Measurements from ENCODE around the gene SLC22A31. TPM values are rescaled to one million over a fixed set of nuclear protein-coding genes. Genes with fewer than 3 reads are reported as not detected.

The SLC22A31 gene
- total RNA-seq, 2 donors from 2014 or later: 0.75 TPM; not detected in 1

DNA sequence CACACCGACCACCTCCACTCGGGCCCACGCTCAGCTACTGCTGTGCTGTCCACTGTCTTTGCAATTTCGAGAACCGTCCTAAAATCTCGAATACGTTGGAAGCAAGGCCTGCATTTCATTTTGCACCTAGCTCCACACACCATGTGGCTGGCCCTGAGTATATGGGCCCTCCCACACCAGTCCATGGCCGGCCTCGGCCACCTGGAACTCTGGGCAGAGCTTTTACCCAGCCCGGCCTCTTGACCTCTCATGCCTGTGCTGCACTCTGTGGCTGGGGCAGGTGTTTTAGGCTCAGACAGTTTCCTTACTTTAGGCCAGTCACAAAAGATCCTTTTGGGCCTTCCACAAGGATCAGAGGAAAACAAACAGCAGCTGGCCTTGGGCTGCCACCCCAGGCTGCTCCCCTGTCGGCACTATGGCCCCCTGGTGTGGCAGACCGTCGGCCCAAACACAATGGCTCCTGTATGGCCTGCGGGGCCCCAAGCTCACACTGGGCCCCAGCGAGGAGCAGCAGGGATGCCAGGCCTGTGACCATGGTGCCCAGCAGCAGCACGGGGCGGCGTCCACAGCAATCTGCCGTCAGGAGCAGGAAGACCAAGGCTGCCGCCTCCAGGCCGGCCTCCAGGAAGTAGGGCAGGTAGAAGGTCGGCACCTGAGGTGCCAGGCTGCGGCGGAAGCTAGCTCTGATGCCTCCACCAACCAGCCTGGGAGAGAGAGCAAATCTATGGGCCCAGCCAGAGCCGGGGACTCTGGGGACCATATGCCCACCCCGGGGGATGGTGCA is 2.5 kb downstream of the SLC22A31 start:
- H3K27ac ChIP-seq: no peak overlapping the region
- H3K27me3 ChIP-seq: peaks cover 4 to 20% of the 10 kb centered on the region in 2 donors
- no peaks in the 10 kb centered on the region for H3K36me3 ChIP-seq
- no peak overlapping the region for H3K4me3 ChIP-seq
- TF ChIP-seq, protein P1, sequence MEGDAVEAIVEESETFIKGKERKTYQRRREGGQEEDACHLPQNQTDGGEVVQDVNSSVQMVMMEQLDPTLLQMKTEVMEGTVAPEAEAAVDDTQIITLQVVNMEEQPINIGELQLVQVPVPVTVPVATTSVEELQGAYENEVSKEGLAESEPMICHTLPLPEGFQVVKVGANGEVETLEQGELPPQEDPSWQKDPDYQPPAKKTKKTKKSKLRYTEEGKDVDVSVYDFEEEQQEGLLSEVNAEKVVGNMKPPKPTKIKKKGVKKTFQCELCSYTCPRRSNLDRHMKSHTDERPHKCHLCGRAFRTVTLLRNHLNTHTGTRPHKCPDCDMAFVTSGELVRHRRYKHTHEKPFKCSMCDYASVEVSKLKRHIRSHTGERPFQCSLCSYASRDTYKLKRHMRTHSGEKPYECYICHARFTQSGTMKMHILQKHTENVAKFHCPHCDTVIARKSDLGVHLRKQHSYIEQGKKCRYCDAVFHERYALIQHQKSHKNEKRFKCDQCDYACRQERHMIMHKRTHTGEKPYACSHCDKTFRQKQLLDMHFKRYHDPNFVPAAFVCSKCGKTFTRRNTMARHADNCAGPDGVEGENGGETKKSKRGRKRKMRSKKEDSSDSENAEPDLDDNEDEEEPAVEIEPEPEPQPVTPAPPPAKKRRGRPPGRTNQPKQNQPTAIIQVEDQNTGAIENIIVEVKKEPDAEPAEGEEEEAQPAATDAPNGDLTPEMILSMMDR (IDR thresholded peaks at IDR 0.05): no peak
- H3K9me3 ChIP-seq: no peaks in the 10 kb centered on the region
- no peak for DNase-seq (ENCODE audit: low spot score)
- H3K4me1 ChIP-seq: peaks cover 0 to 24% of the 10 kb centered on the region in 2 donors

DNA sequence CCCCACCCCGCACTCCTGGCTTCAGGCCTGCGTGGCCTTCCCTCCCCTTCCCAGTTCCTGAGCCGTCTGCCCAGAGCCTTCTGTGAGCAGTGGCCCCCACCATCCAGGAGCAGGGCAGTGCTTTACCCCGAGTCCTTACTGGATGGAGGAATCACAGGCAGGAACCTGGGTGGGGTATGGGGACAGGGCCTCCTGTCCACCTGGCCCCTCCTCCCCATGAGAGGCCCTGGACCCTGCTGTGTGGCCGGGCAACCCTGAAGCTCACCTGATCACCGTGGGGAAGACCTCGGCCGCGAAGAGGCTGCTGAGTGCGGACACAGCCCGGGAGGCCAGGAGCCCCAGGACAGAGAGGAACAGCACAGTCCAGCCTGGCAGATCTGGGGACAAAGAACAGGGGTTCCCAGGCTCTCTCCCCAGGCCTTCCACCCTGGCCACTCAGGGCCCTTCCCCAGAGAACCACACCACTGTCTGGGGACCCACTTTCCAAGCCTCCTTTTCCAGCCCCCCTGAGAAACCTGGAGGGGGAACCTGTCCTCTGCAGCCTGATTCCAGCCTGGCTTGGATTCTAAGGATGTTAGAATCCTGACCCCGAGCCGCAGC is 3.2 kb downstream of the SLC22A31 start:
- Histone ChIP-seq H3K27ac (no peak overlapping the region), H3K4me1 (peaks cover 0 to 28% of the 10 kb centered on the region in 2 donors), H3K9me3 (no peaks in the 10 kb centered on the region), H3K27me3 (peaks cover 4 to 20% of the 10 kb centered on the region in 2 donors), H3K36me3 (no peaks in the 10 kb centered on the region), H3K4me3 (no peak overlapping the region)
- TF ChIP-seq, protein P1 (IDR thresholded peaks at IDR 0.05): no peak
- DNase-seq (ENCODE audit: low spot score): no peak

DNA sequence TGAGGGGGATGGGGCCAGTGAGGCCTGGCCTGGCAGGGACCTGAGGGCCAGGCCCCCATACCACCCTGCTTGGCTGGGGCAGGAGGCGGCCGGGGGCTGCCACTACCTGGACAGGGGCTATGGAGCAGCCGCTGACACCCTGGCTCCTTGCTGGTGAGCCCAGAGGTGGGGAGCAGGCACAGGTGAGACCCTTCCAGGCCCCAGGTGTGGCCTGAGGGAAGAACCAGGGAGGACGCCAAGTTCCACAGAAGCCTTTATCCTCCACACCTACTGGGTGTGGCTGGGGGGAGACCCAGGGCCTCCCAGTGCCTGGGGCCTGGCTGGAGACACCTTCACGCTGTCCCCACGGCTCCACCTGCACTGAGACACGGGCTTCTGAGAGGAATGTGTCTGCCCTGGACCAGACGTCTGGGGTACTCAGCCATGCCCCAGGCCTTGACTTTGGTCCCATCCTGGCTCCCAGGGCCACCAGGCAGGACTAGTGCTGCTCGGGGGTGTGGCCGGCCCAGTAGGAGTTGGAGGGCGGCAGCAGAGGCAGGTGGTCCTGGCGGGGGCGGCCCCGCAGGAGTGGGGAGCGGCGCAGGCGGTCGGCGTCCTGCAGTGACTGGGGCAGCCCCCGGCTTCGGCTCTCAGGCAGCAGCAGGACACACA is 4.7 kb downstream of the SLC22A31 start:
- DNase-seq (ENCODE audit: low spot score): no peak
- Histone ChIP-seq H3K4me1 (peaks cover 0 to 26% of the 10 kb centered on the region in 2 donors), H3K9me3 (no peaks in the 10 kb centered on the region), H3K27ac (no peak overlapping the region), H3K27me3 (peaks cover 3 to 15% of the 10 kb centered on the region in 2 donors), H3K36me3 (no peaks in the 10 kb centered on the region), H3K4me3 (no peak overlapping the region)
- TF ChIP-seq, protein P1 (IDR thresholded peaks at IDR 0.05): no peak

DNA sequence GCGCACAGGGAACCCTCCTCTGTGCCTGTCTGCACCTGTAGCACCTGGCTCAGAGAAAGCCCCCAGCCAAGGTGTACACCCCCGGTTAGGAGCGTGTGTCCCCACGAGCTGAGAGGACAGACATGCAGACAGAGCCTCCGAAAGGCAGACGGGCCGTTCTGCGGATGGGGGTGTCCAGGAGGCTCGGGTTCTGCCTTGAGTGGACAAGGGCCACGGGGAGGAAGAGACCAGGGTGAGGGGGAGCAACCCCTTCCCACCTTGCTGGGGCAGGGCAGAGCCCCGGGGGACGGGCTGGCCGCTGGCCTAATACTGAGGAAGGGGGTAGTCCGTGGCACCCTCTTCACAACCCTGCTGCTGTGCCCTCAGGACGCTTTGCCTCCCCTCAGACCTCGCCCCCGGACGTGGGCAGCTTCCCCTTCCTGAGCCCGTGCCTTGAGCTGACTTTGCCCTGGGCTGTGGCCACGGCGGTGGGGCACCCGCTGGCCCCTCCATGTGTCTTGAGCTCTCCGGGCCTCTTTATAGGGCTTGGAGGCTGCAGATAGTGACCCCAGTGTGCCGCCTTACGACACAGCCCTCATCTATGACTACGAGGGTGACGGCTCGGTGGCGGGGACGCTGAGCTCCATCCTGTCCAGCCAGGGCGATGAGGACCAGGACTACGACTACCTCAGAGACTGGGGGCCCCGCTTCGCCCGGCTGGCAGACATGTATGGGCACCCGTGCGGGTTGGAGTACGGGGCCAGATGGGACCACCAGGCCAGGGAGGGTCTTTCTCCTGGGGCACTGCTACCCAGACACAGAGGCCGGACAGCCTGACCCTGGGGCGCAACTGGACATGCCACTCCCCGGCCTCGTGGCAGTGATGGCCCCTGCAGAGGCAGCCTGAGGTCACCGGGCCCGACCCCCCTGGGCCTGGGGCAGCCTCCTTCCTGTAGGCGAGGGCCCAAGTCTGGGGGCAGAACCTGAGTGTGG is 5.7 kb downstream of the SLC22A31 start:
- Histone ChIP-seq H3K27ac (no peak overlapping the region), H3K4me1 (peaks cover 0 to 19% of the 10 kb centered on the region in 2 donors), H3K27me3 (peaks cover 0 to 8% of the 10 kb centered on the region in 2 donors), H3K9me3 (no peaks in the 10 kb centered on the region), H3K36me3 (no peaks in the 10 kb centered on the region), H3K4me3 (no peak overlapping the region)
- no peak for DNase-seq (ENCODE audit: low spot score)
- TF ChIP-seq, protein P1 (IDR thresholded peaks at IDR 0.05): no peak

- DNase-seq (ENCODE audit: low spot score): no peak
- TF ChIP-seq, protein P1 (IDR thresholded peaks at IDR 0.05): no peak
- peak overlapping the region in 1 of 2 donors; percentile 8 for H3K4me3 ChIP-seq
- H3K4me1 ChIP-seq: peaks cover 0 to 19% of the 10 kb centered on the region in 2 donors
- H3K9me3 ChIP-seq: no peaks in the 10 kb centered on the region
- no peak overlapping the region for H3K27ac ChIP-seq
- no peaks in the 10 kb centered on the region for H3K36me3 ChIP-seq
- peaks cover 0 to under 1% of the 10 kb centered on the region in 2 donors for H3K27me3 ChIP-seq
Observed at GRCh38 chr16:89193576-89194293, 6.6 kb downstream of the SLC22A31 start.

Data from right atrium auricular region (tissue), 2 donors.